Activated CD4-positive, CD25-positive, alpha-beta regulatory T cell treated with anti-CD3 and anti-CD28 coated beads, Interleukin-2, amount 50 U/mL, for 24 hours (primary cell): Measurements from ENCODE around the gene FFAR1.

Source experiments
- ATAC-seq, 2 donors: fragments of 150-1000 bp; cut with Tn5 transposase; one replicate each; pipeline ENCODE4 v1.10.0; 2021; ENCODE audit warnings: mild to moderate bottlenecking in 1 of 2, moderate library complexity in 1 of 2

Gene FFAR1

GRCh38 chr19:35395382-35396199 is 47.9 kb downstream of the FFAR1 start:
- ATAC-seq = no peak

GRCh38 chr19:35396240-35396885 is 48.7 kb downstream of the FFAR1 start:
- no peak for ATAC-seq

GRCh38 chr19:35397064-35397463 is 49.4 kb downstream of the FFAR1 start:
- no peak for ATAC-seq
